GDM1 (cell line): Measurements from ENCODE around the gene ARHGEF11.

Source experiments
- DNase-seq: peaks from one replicate; lab custom pipeline; 2025; lab: John Stamatoyannopoulos, UW

The ARHGEF11 gene

DNA sequence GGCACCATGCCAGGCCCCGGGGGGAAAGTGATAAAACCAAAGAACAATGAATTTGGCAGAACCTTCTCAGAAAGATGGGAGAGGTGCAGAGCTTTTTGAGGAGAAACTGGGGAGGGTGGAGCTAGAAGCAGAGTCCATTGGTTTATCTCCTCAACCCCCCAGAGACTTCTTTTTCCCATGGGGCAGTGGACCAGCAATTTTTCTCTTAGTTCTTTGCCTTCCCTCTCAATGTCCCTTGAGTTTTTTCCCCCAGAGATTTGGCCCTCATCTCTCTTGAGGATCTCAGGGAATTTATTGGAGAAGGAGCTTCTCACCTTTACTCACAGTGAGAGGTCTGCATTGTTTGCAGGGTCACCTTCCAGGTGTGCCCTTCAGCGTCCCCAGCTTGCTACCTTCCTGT is 5.3 kb upstream of the ARHGEF11 start:
- DNase-seq, result no peak

DNA sequence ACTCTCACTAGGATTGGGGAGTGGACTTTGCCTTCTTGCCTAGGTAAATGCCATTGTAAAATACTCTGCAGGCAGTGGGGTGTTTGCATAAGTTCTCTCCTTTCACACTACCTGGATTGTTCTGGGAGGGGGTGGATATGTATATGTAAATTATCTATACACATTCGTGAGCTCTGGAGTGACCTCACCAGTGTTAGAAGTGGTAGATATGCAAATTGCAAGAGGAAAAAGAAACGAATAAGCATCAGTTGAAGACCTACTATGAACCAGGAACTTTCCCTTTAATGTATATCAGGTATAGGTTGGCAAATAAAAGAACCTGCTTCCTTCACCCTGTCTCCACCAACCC is 1.5 kb upstream of the ARHGEF11 start:
- no peak for DNase-seq

DNA sequence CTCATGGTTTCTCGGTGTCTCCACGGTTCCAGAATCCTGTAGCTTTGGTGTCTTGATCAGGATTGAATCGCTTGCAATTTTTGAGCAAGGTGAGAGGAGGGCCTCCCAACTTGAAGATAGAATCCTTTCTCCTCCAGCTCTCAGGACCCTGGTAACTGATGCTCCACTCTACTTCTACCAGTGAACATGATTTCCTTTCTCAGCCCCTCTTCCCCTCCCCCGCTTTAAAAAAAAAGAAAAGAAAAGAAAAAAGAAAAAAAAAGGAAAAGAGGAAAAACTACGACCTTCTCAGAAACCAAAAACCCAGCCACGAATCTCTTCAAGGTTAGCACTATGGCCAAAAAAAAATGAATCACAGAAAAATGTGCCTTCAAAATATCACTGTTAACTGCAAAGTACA is 1.2 kb downstream of the ARHGEF11 start:
- no peak for DNase-seq

DNA sequence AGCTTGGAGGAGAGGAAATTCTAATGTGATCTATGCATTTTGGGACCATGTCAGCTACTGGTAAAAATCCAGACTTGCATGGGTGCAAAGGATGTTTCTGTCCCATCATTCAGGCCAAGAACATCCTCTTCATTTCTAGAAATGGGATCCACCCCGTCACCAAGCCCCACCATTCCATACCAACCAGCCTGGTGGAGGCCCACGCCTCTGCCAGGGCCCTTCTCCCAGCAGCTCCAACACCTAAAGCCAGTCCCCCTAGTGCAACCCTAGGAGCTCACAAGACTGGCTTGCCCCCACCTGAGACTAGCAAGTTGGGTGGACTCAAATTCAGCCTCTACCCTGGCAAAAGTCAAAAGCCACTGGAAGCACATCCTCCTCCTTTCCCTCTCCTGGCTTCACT is 1.9 kb downstream of the ARHGEF11 start:
- DNase-seq, result no peak

DNA sequence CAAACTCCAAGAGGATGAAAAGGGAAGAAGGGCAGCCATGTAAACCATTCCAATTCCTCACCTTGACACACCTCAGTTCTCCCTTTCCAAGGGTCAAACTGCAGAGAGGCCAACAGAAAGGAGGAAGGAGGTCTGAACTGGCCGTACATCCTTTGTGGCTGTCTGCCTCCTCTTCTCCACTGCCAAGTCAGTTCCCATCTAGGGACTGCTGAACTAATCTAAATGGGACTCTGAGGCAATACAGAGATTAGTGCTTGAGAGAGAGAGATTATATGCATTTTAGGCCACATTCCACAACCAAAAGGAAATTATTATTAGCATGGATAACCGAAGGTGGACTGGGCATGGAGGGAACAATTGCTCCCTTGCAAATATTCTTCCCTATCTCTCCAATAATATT is 2.7 kb downstream of the ARHGEF11 start:
- no peak for DNase-seq

DNA sequence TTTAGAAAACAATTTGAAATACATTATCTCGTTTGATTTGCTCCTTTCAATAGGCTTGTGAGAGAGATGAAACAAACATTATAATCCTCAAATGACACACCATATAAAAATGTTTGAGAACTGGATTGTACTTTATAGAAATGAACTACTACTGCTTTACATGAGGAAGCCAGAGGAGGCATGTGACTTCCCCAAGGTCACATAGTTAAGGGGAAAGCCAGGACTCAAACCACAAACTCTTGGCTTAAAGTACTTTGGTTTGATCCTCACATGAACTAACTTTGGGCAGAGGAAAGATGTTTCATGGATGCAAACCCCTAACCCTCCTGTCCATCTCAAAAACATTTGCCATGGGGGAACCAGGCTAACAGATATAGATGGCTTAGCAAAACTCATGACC is 4.7 kb downstream of the ARHGEF11 start:
- DNase-seq, result no peak

DNA sequence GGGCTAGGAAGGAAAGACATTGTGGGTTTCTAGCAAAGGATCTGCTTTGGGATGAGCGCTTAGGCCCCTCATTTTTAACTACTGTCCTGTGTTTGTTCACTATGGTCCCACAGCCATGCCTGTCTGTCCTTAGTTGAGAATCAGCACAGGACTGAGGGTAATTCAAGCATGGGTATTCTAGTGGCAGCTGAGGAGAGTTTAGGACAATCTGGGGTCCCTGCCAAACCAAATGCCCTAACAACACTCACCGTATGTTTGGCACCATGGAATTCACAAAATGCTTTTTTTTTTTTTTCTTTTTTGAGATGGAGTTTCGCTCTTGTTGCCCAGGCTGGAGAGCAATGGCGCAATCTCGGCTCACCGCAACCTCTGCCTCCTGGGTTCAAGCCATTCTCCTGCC is 10.4 kb downstream of the ARHGEF11 start:
- DNase-seq, result no peak

DNA sequence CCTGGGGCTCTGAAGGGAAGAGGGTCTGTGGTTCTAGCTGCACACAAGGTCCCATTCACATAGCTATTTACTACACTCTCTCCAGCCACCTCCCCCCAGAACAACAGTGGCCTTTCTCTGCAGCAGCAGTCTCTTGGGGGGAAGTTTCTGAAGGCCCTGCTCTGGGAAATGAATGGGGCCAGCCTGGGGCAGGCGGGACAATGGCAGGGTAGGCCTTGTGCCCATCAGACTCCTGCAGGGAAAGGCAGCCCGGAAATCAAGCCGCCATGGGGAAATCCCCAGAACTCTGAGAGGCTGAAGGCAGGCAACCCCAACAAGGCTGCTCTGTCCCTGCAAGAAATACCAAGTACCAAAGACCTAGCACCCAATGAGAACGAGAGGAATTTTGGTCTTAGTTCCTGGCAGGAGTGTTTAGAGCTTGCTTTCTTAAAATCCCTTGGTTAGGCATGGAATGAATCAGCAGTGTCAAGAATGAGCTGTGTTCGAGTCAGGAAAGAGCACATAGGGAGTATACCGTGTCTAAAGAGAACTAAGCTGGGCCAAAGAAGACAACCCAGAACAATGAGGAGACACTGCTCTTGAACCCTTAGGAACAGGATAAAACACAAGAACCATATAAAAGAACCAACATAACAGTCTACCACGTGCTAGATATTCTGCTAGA is 11.3 kb downstream of the ARHGEF11 start:
- DNase-seq, result no peak

DNA sequence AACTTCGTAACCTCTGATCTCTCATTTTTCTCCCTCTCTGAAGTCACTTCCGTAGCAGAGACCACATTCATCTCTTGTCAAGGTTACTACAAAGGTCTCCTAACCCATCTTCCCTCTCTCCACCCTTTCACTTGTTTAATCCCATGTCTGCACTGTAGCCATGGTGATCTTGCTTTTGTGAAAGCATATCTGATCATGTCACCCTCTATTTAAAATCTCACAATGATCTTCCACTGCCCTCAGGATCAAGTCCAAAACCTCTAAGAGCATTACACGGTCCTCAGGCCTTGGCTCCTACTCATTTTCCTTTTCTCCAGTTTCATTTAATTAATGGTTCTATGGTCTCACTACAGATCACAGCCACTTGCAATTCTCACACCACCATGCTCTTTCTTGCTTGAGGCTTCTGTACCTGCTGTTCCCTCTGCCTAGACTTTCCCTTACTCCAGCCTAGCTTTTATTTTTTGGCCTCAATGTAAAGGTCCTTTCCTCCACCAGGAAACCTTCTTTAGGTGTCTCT is 12.1 kb downstream of the ARHGEF11 start:
- DNase-seq, result no peak

DNA sequence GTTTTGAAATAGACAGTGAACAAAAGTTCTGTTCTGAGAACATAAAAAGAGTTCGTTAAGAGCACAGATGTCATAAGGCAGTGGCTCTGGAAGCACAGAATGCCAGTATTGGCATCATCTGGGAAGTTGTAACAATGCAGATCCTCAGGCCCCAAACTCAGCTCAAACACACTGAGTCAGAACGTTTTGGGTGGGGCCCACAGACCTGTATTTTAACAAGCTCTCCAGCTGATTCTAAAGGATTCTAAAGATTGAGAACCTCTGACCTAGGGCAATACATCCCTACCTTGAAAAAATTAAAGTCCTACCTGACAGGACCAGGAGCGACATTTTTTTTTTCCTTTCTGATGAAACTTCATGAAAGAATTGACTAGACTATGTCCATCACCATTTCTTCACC is 13.2 kb downstream of the ARHGEF11 start:
- no peak for DNase-seq

DNA sequence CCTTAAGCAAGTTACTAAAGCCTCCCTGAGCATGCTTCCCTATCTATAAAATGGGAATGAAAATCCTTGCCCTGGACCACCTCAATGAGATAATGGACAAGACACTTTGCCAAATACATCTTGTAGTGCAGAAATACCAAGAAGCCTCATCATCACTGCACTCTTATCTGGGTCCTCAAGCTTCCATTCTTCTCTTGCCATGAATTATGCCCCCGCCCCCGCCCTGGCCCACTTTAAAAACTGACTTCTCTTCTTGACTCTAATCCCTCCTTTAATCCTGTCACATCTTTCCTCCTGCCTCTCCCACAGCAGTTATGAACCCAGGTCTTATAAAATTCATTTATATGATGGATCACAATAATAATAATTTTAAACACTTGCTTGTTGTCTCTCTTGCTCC is 14.8 kb downstream of the ARHGEF11 start:
- DNase-seq, result no peak

DNA sequence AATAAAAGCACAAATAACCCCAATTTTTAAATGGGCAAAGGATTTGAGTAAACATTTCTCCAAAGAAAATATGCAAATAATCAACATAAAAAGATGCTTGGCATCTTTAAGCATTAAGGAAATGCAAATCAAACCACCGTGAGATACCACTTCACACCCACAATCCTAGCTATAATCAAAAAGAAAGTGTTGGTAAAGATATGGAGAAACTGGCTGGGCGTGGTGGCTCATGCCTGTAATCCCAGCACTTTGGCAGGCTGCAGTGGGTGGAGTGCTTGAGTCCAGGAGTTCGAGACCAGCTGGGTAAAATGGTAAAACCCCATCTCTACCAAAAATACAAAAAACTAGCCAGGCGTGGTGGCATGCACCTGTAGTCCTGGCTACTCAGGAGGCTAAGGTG is 16.9 kb downstream of the ARHGEF11 start:
- DNase-seq, result no peak

DNA sequence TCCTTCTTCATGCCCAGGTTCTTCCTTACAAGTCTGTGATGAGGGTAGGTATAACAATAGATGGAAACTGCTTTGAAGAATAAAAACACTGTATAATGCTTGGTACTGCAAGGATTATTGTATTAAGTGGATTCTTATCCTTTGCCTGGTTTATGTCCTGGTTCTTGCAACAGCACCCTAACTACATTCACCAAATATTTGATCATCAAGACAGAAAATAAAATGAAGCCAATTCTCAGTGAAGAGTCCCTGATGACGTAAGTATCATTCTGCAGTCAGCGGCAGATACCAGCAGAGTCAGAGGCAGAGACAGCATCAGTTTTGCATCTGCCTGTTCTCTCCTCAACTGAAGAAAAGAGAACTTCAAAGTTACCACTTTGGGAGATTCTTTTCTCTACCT is 19.7 kb downstream of the ARHGEF11 start:
- no peak for DNase-seq

DNA sequence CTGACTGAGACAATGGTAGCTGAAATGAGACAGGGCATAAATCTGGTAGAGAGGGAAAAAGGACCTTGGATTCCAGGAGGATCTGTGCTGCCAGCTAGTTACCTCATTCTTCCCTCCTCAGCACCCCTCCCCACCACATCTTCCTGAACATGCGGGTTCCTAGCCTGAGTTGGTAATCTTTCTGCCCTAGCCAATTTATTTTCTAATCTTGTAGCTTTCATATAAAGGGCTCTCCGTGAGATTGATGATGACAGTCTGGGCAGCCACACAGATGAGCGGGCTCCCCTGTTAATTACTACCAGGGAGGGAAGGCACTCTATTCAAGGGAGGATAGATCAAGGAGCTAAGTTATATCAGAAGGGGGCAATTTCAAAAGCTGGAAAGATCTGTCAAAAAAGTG is 20.2 kb downstream of the ARHGEF11 start:
- no peak for DNase-seq

DNA sequence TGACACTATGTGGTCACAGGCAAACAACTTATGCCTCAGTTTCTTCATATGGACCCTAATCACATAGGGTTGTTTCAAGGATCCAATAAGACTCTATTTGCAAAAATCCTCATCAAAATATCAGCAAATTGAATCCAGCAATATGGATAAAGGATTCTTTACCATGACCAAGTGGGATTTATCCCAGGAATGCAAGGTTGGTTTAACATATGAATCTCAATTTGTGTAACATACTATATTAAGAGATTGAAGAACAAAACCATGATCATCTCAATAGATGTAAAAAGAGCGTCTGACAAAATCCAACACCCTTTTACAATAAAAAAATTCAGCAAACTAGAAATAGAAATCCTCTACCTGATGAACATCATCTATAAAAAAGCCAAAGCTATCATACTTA is 23.9 kb downstream of the ARHGEF11 start:
- no peak for DNase-seq

DNA sequence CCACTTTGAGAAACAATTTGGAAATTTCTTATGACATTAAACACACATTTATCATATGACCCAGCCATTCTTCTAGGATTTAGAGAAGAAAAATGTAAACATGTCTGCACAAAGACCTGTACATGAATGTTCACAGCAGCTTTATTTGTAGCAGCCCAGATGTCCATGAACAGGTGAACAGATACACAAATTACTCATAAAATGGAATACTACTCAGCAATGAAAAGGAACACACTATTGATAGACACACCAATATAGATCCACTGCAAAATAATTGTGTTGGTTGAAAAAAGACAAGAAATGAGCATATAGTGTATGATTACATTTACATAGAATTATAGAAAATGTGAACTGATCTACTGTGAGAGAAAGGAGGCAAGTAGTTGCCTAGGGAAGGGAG is 26.1 kb downstream of the ARHGEF11 start:
- DNase-seq, result no peak

DNA sequence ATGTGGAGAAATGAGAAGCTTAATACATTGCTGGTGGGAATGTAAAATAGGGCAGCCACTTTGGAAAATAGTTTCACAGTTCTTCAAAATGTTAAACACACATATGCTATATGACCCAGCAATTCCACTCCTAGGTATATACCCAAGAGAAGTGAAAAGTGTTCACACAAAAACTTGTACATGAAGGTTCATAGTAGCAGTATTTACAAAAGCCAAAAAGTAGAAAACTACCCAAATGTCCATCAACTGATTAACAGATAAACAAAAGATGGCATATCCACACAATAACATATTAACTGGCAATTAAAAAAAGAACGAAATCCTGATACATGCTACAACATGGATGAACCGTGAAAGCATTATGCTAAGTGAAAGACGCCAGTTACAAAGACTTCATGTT is 33.7 kb downstream of the ARHGEF11 start:
- DNase-seq, result no peak

DNA sequence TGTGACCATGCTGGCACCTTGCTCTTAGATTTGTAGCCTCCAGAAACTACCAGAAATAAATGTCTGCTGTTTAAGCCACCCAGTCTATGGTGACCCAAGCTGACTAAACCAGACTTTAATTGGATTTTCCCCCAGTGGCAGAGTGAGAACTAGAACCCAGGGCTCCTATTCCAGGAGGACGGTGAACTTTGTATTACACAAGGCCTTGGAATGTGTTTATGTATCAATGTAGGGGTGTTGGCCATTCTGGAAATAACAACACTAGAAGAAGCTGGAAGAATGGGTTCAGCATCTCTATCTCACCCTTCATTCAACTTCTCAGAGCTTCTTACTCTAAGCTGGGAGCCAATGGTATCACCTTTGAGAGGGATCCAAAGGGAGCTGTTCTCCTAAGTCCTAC is 37.0 kb downstream of the ARHGEF11 start:
- DNase-seq, result no peak

DNA sequence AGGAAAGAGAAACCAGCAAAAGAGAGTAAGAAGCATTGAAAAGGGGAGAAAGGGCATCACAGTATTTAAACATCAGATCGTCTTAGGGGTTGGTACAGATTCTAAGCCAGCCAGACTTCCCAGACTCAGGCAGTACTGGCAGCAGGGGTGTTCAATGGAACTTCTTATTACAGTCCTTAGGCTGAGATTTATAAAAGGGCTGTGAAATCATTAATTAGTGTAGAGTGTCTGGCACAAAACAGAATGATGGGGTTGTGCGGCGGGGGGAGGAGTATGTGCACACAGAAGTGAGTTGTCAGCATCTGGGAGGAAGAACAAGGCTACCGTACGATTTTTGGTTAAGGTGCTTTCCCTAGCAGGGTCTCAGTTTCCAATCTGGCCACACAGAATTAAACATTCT is 38.2 kb downstream of the ARHGEF11 start:
- no peak for DNase-seq

DNA sequence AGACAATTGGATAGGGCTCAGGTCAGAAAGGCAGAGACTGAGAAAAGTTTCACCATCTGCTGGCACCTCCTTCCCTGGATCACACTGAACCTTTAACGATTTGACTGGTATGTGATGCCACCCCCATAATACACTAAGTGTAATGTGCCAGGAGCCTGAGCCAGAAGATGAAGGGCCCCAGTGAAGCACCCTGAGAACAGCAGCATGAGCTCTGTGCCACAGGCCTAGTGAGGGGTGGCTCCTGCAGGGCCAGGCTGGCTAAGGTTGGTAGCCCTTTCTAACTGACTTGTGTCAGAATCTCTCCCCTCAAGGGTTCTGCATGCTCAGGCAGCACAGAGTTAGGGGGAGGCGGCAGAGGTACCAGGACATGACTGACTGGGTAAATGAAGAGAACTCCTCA is 38.9 kb downstream of the ARHGEF11 start:
- no peak for DNase-seq

DNA sequence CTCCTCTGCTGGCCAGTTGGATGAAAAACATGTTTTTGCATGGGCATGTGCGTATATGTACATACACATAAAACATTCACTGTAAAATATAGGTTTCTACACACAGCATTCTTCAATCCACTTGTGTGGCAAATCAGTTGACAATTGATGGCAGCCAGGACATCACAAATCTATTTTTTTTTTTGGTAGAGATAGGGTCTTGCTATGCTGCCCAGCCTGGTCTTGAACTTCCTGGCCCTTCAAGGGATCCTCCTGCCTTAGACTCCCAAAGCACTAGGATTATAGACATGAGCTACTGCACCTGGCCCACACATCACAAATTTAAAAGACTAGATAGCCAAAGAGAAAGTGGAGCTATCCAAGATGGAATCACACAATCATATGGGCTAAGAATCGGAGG is 39.6 kb downstream of the ARHGEF11 start:
- DNase-seq, result no peak

DNA sequence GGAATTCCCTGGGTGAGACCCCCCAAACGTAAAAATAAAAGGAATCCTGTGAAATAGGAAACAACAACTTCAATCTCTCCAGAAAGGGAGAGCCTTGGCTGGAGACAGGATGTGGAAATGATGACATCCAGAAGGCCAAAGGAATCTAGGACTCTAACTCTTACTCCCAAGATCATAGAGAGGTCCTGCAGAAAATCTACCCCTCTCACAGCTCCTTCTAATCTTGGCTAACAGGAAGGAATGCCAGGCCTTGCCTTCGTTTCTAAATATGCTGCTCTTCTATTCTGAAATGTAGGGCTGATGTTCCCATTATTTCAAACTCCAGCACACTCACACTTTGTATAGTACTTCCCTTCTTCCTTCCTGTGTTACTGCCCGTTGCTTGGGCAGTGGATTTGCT is 40.7 kb downstream of the ARHGEF11 start:
- DNase-seq, result no peak

DNA sequence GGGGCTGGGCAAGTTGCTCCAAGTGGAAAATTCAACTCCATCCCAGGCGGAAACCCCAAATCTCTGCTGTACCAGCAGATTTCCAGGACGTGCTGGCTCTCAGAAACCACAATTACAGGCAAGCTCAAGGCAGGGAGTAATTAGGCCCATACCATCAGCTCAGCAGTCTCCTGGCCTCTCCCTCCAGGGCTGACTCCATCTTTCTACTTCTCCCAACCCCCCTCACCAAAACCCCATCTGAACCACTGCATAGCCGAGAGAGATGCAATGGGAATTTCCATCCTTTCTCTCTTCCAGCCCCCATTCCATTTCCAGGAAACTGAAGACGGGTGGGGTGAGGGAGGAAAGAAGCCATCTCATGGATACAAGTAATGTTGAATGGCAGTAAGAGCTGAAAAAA is 41.2 kb downstream of the ARHGEF11 start:
- no peak for DNase-seq

DNA sequence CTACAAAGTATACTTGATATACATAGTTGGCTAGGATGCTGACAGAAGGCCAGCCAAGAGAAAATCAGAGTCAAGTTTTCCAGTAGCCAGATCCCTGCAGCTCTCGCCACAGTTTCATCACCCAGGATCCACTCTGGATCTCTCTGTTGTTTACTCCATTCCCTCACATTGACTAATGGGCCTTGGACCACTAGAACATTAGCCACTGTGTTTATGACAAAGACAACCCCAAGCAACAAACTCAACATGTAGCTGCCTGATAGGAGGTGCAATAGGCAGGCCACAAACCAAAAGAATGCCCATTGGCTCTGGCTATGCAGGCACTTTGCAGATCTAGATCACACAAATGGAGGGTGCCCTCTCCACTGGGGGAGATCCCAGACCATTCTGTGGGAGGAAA is 44.2 kb downstream of the ARHGEF11 start:
- DNase-seq, result no peak

DNA sequence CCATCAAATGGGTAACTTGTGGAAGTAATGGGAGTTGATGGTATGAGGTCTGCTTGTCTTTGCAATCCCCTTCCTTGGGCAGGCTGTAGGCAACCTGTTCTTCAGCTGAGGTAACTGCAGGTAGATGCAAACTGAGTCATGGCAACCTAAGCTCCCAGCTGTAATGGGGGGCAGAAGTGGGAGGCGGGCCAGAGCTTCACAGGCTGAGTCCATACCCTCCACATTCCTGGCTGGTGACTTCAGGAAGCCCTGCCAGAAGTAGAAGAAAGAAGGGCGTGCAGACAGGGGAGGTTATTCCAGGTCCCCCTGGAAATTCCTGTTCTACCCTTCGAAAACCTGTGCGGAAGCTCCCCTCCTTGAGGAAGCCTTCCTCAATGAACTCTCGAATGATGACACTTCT is 44.9 kb downstream of the ARHGEF11 start:
- no peak for DNase-seq
